B cell (primary cell): ENCODE measurements around the gene NFKBIZ. TPM values are rescaled to one million over a fixed set of nuclear protein-coding genes. Genes with fewer than 3 reads are reported as not detected.
"Not testable (repeated sequence)": the region's sequence is repeated elsewhere in the genome, so short reads cannot be mapped to it uniquely, and the experiment has no call there.

Experiments used
- ATAC-seq: fragments of 200-7000 bp; cut with Tn5 transposase; one replicate; pipeline ENCODE4 v1.10.0; 2021; ENCODE audit warnings: low read depth, mild to moderate bottlenecking, moderate number of reproducible peaks, moderate library complexity
- CTCF ChIA-PET: fragments of 350-600 bp; sonication (Branson Sonifier 250); formaldehyde crosslinking; loops from one replicate; lab custom pipeline; 2021; ENCODE audit warnings: antibody characterized with exemption, inconsistent platforms; lab: Charles Lee
- POLR2A ChIA-PET: fragments of 350-600 bp; sonication (Branson Sonifier 250); formaldehyde crosslinking; loops from one replicate; lab custom pipeline; 2021; ENCODE audit warnings: antibody characterized with exemption; lab: Charles Lee
- DNase-seq: peaks from one replicate; pipeline ENCODE4 v3.0.0; 2013
- H2AFZ ChIP-seq: 2 replicates; pipeline ENCODE4 v1.6.1; 2012; ENCODE audit warnings: mild to moderate bottlenecking, low read depth, low read length; ENCODE audit not compliant: insufficient read depth, poor library complexity, severe bottlenecking
- H3K27ac ChIP-seq, 2 donors: 1 replicate in 1 of 2; 2 replicates in 1 of 2; pipeline ENCODE4 v1.5.1; 2012 to 2013; ENCODE audit warnings: low read length in 2 of 2, mild to moderate bottlenecking in 2 of 2, moderate library complexity in 1 of 2
- H3K27me3 ChIP-seq, 4 experiments: fragments of 200-600 bp in 1 of 4; sonication (generic) in 1 of 4; replicated peaks in 1 of 4; 1 replicate in 2 of 4; 2 replicates in 2 of 4; pipeline versions ENCODE4 v1.6.1 to v1.7.0; 2013 to 2016; ENCODE audit warnings: low read length in 3 of 4, mild to moderate bottlenecking in 2 of 4, mixed read lengths in 1 of 4, moderate library complexity in 1 of 4; ENCODE audit not compliant: insufficient read depth in 4 of 4, control insufficient read depth in 3 of 4; ENCODE audit errors: control extremely low read depth in 1 of 4
- H3K36me3 ChIP-seq, 2 experiments: replicated peaks in 1 of 2; 1 replicate in 1 of 2; 2 replicates in 1 of 2; pipeline versions ENCODE4 v1.6.1 to v1.7.1; 2013; ENCODE audit warnings: low read length in 1 of 2; ENCODE audit not compliant: insufficient read depth in 2 of 2, control insufficient read depth in 1 of 2; ENCODE audit errors: control extremely low read depth in 1 of 2, extremely low read depth in 1 of 2
- H3K4me1 ChIP-seq, 2 donors: fragments of 200-600 bp in 1 of 2; sonication (generic) in 1 of 2; 1 replicate in 1 of 2; 2 replicates in 1 of 2; pipeline versions ENCODE4 v1.5.1 to v1.6.1; 2013 to 2017; ENCODE audit warnings: low read length in 2 of 2; ENCODE audit not compliant: control insufficient read depth in 2 of 2, insufficient read depth in 2 of 2
- H3K4me2 ChIP-seq: replicated peaks from 2 replicates; pipeline ENCODE3; 2012; ENCODE audit warnings: mild to moderate bottlenecking, low read depth, low read length; ENCODE audit not compliant: poor library complexity, severe bottlenecking
- H3K4me3 ChIP-seq, 5 experiments: fragments of 200-600 bp in 1 of 5; sonication (generic) in 1 of 5; 1 replicate in 3 of 5; 2 replicates in 2 of 5; pipeline versions ENCODE4 v1.5.1 to v1.7.0; 2011 to 2016; ENCODE audit warnings: low read length in 4 of 5, mild to moderate bottlenecking in 4 of 5, low read depth in 2 of 5, control low read depth in 1 of 5, moderate library complexity in 1 of 5; ENCODE audit not compliant: insufficient read depth in 1 of 5; ENCODE audit errors: control extremely low read depth in 1 of 5, extremely low read depth in 1 of 5
- H3K79me2 ChIP-seq: fragments of 200-600 bp; sonication (generic); one replicate; pipeline ENCODE4 v1.6.0; 2016; ENCODE audit warnings: low read length; ENCODE audit not compliant: control insufficient read depth, insufficient read depth
- H3K9ac ChIP-seq: fragments of 200-600 bp; sonication (generic); 2 replicates; pipeline ENCODE4 v1.6.1; 2017; ENCODE audit warnings: mild to moderate bottlenecking, low read length, moderate library complexity
- H3K9me3 ChIP-seq, 3 donors: one replicate each; pipeline versions ENCODE4 v1.6.1 to v1.7.1; 2013; ENCODE audit warnings: low read length in 2 of 3; ENCODE audit not compliant: control insufficient read depth in 2 of 3, insufficient read depth in 1 of 3; ENCODE audit errors: control extremely low read depth in 1 of 3
- H4K20me1 ChIP-seq: 2 replicates; pipeline ENCODE4 v1.6.0; 2012; ENCODE audit warnings: mild to moderate bottlenecking, low read length; ENCODE audit not compliant: insufficient read depth, control insufficient read depth, poor library complexity, severe bottlenecking
- H3K27ac Mint-ChIP-seq: one replicate; pipeline ENCODE4 v1.8.0; 2021; ENCODE audit warnings: mixed read lengths
- H3K27me3 Mint-ChIP-seq: one replicate; pipeline ENCODE4 v1.8.0; 2021; ENCODE audit warnings: mixed read lengths
- H3K4me1 Mint-ChIP-seq: one replicate; pipeline ENCODE4 v1.8.0; 2021; ENCODE audit warnings: mixed read lengths
- H3K4me3 Mint-ChIP-seq: one replicate; pipeline ENCODE4 v1.8.0; 2021; ENCODE audit warnings: mixed read lengths
- H3K9me3 Mint-ChIP-seq: one replicate; pipeline ENCODE4 v1.8.0; 2022; ENCODE audit warnings: mixed read lengths; ENCODE audit not compliant: insufficient read depth
- EZH2 ChIP-seq: IDR thresholded peaks from 2 replicates; pipeline ENCODE4 v1.6.1; 2012; ENCODE audit warnings: borderline replicate concordance, low read depth, mild to moderate bottlenecking, moderate library complexity, low read length; ENCODE audit not compliant: insufficient read depth, poor library complexity, severe bottlenecking
- WGBS: methylation state at CpG from one replicate; pipeline ENCODE4 v1.1.5; 2013; ENCODE audit warnings: missing lambda C conversion rate; ENCODE audit not compliant: insufficient coverage; 5-methylcytosine and 5-hydroxymethylcytosine counted together
- intact Hi-C: fragments of 100-400 bp; cut with micrococcal nuclease; formaldehyde crosslinking; loops from one replicate; pipeline ENCODE4 v1.10.0; 2022
- polyA plus RNA-seq: library from polyadenylated mRNA; depleted of rRNA; stranded (reverse); fragments of >200 nt; gene quantifications from 2 replicates; pipeline ENCODE4 v1.2.3, GENCODE V29; 2012
- total RNA-seq, 2 donors: library from RNA; stranded (reverse); fragments of 120-200 nt in 1 of 2; gene quantifications; 1 replicate in 1 of 2; 2 replicates in 1 of 2; pipeline versions ENCODE4 v1.2.3 to v1.2.4, GENCODE V29; 2013 to 2022
- TF ChIP-seq, protein P1 (sequence below): fragments of 200-600 bp; IDR thresholded peaks from one replicate; pipeline ENCODE4 v1.8.0; 2022; ENCODE audit warnings: antibody characterized with exemption, mild to moderate bottlenecking

The NFKBIZ gene
- total and polyA plus RNA-seq, 2 donors (not counting 1 experiment from before 2014, with no cell fraction given): 114 to 157 TPM

DNA sequence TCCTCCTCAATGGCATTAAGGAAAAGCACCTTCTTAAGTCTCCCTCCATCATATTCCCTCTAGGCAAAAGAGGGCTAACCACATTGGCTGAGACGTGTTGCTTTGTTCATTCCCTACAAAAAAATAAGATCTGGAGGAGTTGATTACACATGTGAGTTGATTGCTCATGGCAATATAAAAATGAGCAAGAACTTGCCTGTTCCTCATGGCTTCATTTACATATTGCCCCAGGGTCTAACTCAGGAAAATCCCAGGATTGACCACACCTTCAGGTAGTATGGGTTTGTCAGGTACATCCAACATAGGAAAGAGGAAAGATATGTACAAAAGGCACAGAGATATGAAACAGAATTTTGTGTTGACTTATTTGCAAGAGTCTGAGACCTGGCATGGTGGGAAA lies 35.5 kb downstream of the NFKBIZ start:
- Mint-ChIP-seq H3K27me3 (no peaks in the 10 kb centered on the region), H3K9me3 (no peaks in the 10 kb centered on the region), H3K4me1 (peaks cover 5% of the 10 kb centered on the region), H3K4me3 (no peak overlapping the region), H3K27ac (no peak overlapping the region)
- TF ChIP-seq EZH2: no peak
- TF ChIP-seq, protein P1, sequence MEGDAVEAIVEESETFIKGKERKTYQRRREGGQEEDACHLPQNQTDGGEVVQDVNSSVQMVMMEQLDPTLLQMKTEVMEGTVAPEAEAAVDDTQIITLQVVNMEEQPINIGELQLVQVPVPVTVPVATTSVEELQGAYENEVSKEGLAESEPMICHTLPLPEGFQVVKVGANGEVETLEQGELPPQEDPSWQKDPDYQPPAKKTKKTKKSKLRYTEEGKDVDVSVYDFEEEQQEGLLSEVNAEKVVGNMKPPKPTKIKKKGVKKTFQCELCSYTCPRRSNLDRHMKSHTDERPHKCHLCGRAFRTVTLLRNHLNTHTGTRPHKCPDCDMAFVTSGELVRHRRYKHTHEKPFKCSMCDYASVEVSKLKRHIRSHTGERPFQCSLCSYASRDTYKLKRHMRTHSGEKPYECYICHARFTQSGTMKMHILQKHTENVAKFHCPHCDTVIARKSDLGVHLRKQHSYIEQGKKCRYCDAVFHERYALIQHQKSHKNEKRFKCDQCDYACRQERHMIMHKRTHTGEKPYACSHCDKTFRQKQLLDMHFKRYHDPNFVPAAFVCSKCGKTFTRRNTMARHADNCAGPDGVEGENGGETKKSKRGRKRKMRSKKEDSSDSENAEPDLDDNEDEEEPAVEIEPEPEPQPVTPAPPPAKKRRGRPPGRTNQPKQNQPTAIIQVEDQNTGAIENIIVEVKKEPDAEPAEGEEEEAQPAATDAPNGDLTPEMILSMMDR: no peak
- Histone ChIP-seq H3K27ac (no peak overlapping the region), H3K36me3 (no peaks in the 10 kb centered on the region), H3K27me3 (no peaks in the 10 kb centered on the region), H3K4me2 (no peak overlapping the region), H3K4me3 (no peak overlapping the region), H3K9ac (no peak overlapping the region), H3K79me2 (no peaks in the 10 kb centered on the region), H3K4me1 (peaks cover 0 to 4% of the 10 kb centered on the region in 2 donors), H3K9me3 (no peaks in the 10 kb centered on the region), H4K20me1 (no peaks in the 10 kb centered on the region), H2AFZ (no peak overlapping the region)
- DNase-seq (no peak), ATAC-seq (no peak)
- ChIA-PET CTCF (no interaction called here), POLR2A (no interaction called here)
- intact Hi-C loops: no loop called here
- no CpG with 5 or more reads among the region's 1 CpG for WGBS

DNA sequence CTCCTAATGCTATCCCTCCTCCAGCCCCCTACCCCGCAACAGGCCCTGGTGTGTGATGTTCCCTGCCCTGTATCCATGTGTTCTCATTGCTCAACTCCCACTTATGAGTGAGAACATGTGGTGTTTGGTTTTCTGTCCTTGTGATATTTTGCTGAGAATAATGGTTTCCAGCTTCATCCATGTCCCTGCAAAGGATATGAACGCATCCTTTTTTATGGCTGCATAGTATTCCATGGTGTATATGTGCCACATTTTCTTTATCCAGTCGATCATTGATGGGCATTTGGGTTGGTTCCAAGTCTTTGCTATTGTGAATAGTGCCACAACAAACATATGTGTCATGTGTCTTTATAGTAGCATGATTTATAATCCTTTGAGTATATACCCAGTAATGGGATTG lies 36.3 kb downstream of the NFKBIZ start:
- H3K4me2 ChIP-seq, DNase-seq, H3K9me3 ChIP-seq, H3K9me3 Mint-ChIP-seq, H3K4me3 Mint-ChIP-seq, H3K27ac ChIP-seq, H4K20me1 ChIP-seq, H2AFZ ChIP-seq, POLR2A ChIA-PET, CTCF ChIA-PET, H3K36me3 ChIP-seq, H3K4me1 ChIP-seq, H3K27ac Mint-ChIP-seq, intact Hi-C loops, H3K4me3 ChIP-seq, H3K27me3 Mint-ChIP-seq, H3K9ac ChIP-seq, ATAC-seq, H3K4me1 Mint-ChIP-seq, H3K27me3 ChIP-seq, H3K79me2 ChIP-seq: not testable (repeated sequence)
- WGBS: 100% methylated on average over 1 of the region's 3 CpGs
